Stimulated activated naive B cell treated with anti-CD40 and anti-IgM and Interleukin-4, amounts not matched to agents 10 μg/mL and 1 μg/mL and 100 μg/mL, for 72 hours (primary cell): Measurements from ENCODE around the gene MYO18B.

Experiments
- ATAC-seq, 2 donors: fragments of 150-1000 bp; cut with Tn5 transposase; replicated peaks; 2 replicates each; pipeline ENCODE4 v1.10.0; 2021; ENCODE audit warnings: moderate library complexity in 1 of 2
- DNase-seq: peaks from one replicate; pipeline ENCODE4 v3.0.0; 2021
- H3K27ac Mint-ChIP-seq: one replicate; pipeline ENCODE4 v1.8.0; 2022; ENCODE audit warnings: mild to moderate bottlenecking, mixed read lengths
- H3K27me3 Mint-ChIP-seq, 2 donors: one replicate each; pipeline ENCODE4 v1.8.0; 2022; ENCODE audit warnings: mixed read lengths in 2 of 2
- H3K36me3 Mint-ChIP-seq, 2 donors: one replicate each; pipeline ENCODE4 v1.8.0; 2022; ENCODE audit warnings: mixed read lengths in 2 of 2, mild to moderate bottlenecking in 1 of 2
- H3K4me1 Mint-ChIP-seq, 2 donors: one replicate each; pipeline ENCODE4 v1.8.0; 2022; ENCODE audit warnings: mixed read lengths in 2 of 2, mild to moderate bottlenecking in 1 of 2
- H3K4me3 Mint-ChIP-seq, 2 donors: one replicate each; pipeline ENCODE4 v1.8.0; 2022; ENCODE audit warnings: mild to moderate bottlenecking in 2 of 2, mixed read lengths in 2 of 2, moderate library complexity in 1 of 2
- H3K9me3 Mint-ChIP-seq, 2 donors: one replicate each; pipeline ENCODE4 v1.8.0; 2022; ENCODE audit warnings: mixed read lengths in 2 of 2, mild to moderate bottlenecking in 1 of 2

The MYO18B gene

GRCh38 chr22:25935266-25936058, 193.5 kb downstream of the MYO18B start:
- Mint-ChIP-seq H3K9me3 (peaks cover 9 to 11% of the 10 kb centered on the region in 2 donors), H3K4me1 (no peaks in the 10 kb centered on the region), H3K36me3 (no peaks in the 10 kb centered on the region), H3K27me3 (peaks cover 34 to 42% of the 10 kb centered on the region in 2 donors), H3K27ac (no peak overlapping the region), H3K4me3 (no peak overlapping the region)
- ATAC-seq: no peak
- no peak for DNase-seq

DNA sequence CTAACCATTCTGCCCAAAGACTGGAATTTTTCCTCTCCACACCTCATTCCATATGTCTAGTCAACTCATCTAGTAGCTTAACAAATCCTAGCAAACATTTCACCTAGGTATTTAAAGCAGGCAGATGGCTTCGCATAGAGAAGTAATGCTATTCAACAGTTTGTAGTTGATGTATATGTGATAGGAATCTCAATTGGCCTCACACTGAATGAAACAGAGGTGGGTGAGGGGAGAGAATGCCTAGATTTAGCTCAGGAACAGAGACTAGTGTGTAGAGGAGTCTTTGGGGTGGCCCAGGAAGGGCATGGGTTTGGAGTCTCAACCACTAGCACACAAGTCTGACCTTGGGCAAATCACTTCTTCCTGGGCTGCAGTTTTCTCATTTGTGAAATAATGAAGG, 196.2 kb downstream of the MYO18B start:
- Mint-ChIP-seq H3K9me3 (peaks cover 10 to 11% of the 10 kb centered on the region in 2 donors), H3K4me3 (no peak overlapping the region), H3K27ac (no peak overlapping the region), H3K27me3 (peaks cover 44 to 51% of the 10 kb centered on the region in 2 donors), H3K36me3 (no peaks in the 10 kb centered on the region), H3K4me1 (peaks cover 0 to 2% of the 10 kb centered on the region in 2 donors)
- no peak for DNase-seq
- no peak for ATAC-seq

DNA sequence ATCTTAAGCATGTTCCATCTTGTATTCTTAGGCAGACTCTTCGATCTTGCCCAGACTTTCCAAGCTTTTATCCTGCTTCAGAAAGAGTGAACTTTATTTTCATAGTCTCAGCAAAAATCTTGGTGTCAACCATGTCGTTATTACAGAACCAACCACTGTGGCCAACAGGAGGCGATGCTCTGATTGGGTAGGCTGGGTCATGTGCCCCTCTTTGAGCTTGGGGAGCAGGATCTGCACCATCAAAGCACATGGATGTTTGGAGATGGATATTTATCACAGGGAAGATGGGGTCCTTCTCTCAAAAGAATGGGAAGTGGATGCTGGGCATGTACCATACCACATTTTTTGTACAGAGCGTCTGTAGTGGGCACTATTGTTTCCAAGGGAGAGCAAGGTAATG, 197.4 kb downstream of the MYO18B start:
- Mint-ChIP-seq H3K27ac (no peak overlapping the region), H3K4me1 (peaks cover 0 to 3% of the 10 kb centered on the region in 2 donors), H3K27me3 (peaks cover 43 to 49% of the 10 kb centered on the region in 2 donors), H3K9me3 (peaks cover 6% of the 10 kb centered on the region in 2 donors), H3K36me3 (no peaks in the 10 kb centered on the region), H3K4me3 (no peak overlapping the region)
- no peak for DNase-seq
- no peak for ATAC-seq

DNA sequence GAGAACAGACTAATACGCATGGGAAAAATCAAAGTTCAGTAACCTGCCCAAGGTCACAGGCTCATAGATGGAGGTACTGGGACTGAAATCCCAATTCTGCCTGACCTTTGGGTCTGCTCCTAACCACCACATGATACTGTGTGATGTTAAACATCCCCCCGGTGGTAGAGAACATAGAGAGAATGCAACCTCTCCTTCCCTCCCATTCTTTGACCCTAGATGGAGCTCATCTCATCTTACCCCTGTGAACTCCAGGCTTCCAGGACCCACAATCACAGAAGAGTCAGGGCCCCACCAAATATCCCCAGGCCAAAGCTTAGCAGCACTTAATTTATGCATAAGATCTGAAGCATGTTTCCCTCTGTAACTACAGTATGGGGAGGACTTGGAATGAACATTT, 198.5 kb downstream of the MYO18B start:
- DNase-seq (no peak), ATAC-seq (no peak)
- Mint-ChIP-seq H3K9me3 (peaks cover 6% of the 10 kb centered on the region in 2 donors), H3K4me3 (no peak overlapping the region), H3K27ac (no peak overlapping the region), H3K36me3 (no peaks in the 10 kb centered on the region), H3K27me3 (peaks cover 36 to 40% of the 10 kb centered on the region in 2 donors), H3K4me1 (peaks cover 0 to 3% of the 10 kb centered on the region in 2 donors)

DNA sequence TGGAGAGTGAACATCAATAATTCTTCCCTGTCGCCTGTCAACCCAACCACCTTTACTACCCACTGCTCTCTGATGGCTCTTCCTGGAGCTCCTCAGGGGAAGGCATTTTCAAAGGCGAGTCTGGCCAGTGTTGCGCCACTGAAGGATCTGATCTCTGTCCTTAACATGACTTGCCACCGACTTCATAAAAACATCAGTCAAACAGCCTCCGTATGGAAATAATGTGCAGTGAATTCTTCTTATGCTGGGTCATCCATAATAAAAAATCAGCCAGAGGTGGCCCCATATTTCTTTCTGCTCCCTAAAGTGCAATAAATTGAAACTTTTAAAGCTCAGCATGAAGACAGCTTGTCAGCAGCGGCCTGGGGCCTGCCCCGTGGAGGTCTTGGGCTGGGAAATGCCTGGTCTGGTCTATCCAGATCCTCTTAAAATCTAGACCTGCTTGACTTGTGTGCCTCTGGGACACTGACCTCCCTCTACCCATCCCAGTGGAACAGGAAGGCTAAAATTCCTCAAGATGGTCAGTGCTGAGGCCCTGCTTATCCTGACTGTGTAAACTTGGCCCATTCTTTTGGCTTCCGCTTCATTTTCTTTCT, 199.5 kb downstream of the MYO18B start:
- Mint-ChIP-seq H3K36me3 (no peaks in the 10 kb centered on the region), H3K27ac (no peak overlapping the region), H3K4me3 (no peak overlapping the region), H3K4me1 (peaks cover 0 to 3% of the 10 kb centered on the region in 2 donors), H3K27me3 (peaks cover 30 to 33% of the 10 kb centered on the region in 2 donors), H3K9me3 (peaks cover 4 to 6% of the 10 kb centered on the region in 2 donors)
- DNase-seq: no peak
- no peak for ATAC-seq

GRCh38 chr22:25942115-25942855, 200.3 kb downstream of the MYO18B start:
- Mint-ChIP-seq H3K4me1 (peaks cover 0 to 3% of the 10 kb centered on the region in 2 donors), H3K27me3 (peaks cover 30 to 33% of the 10 kb centered on the region in 2 donors), H3K4me3 (no peak overlapping the region), H3K27ac (no peak overlapping the region), H3K9me3 (peaks cover 4 to 6% of the 10 kb centered on the region in 2 donors), H3K36me3 (no peaks in the 10 kb centered on the region)
- DNase-seq: no peak
- no peak for ATAC-seq

DNA sequence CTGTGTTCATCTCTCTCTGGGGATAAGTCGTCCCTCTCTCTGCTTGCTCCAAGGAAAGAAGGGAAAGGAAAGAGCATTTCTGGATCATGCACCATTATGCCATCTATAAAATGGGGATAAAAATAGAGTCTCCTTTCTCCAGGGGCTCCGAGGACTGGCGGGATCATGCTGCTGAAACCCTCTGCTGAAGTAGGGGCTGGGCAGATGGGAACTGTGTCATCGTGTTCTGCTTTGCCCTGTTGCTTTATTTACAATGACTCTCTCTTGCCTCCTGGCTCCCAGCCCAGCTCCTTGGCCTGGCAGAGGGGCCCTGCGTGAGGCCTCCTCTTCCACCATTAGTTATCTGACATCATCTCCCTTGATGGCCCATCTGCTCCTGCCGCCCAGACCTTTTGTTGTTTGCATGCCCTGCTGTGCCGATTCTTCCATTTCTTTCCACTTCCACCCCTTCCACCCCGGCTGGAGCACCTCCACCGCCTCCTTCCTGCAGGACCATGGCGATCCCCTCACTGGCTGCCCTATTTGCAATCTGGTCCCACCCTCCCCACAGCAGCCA, 200.9 kb downstream of the MYO18B start:
- peaks cover 0 to 3% of the 10 kb centered on the region in 2 donors for H3K4me1 Mint-ChIP-seq
- H3K9me3 Mint-ChIP-seq: peaks cover 4 to 7% of the 10 kb centered on the region in 2 donors
- ATAC-seq (no peak), DNase-seq (no peak)
- H3K36me3 Mint-ChIP-seq: no peaks in the 10 kb centered on the region
- no peak overlapping the region for H3K27ac Mint-ChIP-seq
- H3K27me3 Mint-ChIP-seq: peaks cover 28 to 32% of the 10 kb centered on the region in 2 donors
- H3K4me3 Mint-ChIP-seq: no peak overlapping the region

DNA sequence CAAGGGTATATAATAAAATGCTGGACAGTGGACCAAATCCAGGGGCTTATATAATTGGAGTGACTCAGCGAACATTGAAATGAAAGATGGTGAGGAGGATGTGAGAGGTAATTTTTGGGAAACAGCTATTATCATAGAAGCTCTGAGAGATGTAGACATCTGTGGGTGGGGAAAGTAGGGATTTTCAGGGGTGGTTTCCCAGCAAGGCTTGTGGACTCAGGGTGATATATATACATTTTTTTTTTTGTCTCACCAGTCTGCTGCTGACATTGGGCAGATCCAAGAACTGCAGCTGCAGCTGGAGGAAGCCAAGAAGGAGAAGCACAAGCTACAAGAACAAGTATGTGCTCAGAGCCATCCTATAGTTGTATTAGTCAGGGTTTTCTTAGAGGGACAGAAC, 208.1 kb downstream of the MYO18B start:
- ATAC-seq (peak; percentile 93 to 95), DNase-seq (peak; percentile 40)
- Mint-ChIP-seq H3K9me3 (peaks cover 0 to 4% of the 10 kb centered on the region in 2 donors), H3K4me3 (no peak overlapping the region), H3K4me1 (peaks cover 5 to 7% of the 10 kb centered on the region in 2 donors), H3K27ac (peak overlapping the region; percentile 10), H3K36me3 (no peaks in the 10 kb centered on the region), H3K27me3 (peaks cover 15% of the 10 kb centered on the region in 2 donors)

DNA sequence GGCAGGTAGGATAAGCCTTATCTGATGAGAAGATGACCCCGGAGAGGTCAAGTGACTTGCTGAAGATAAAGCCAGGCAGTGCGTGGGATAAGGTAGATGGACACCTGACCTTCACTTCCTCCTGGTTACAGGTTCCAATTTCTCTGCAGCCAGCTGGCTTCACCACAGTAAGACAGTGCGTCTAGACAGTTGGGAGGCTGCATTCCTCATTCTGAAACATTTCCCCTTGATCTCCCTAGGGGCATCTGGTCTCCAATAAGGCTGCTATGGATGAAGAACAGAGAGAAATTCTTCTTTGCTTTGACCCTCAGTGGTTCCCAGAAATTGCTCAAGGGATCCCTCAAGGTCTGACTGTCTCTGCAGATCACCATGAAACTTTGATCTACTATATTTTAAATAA, 211.3 kb downstream of the MYO18B start:
- H3K27ac Mint-ChIP-seq: no peak overlapping the region
- no peak overlapping the region for H3K4me3 Mint-ChIP-seq
- H3K27me3 Mint-ChIP-seq: peaks cover 10% of the 10 kb centered on the region in 2 donors
- H3K9me3 Mint-ChIP-seq: peaks cover 0 to under 1% of the 10 kb centered on the region in 2 donors
- H3K4me1 Mint-ChIP-seq: peaks cover 5 to 7% of the 10 kb centered on the region in 2 donors
- DNase-seq (no peak), ATAC-seq (no peak)
- no peaks in the 10 kb centered on the region for H3K36me3 Mint-ChIP-seq

- Mint-ChIP-seq H3K9me3 (no peaks in the 10 kb centered on the region), H3K27me3 (peaks cover 3 to 4% of the 10 kb centered on the region in 2 donors), H3K27ac (no peak overlapping the region), H3K4me3 (no peak overlapping the region), H3K36me3 (no peaks in the 10 kb centered on the region), H3K4me1 (peaks cover 5 to 7% of the 10 kb centered on the region in 2 donors)
- DNase-seq (no peak), ATAC-seq (no peak)
These were observed 211.9 kb downstream of the MYO18B start for GRCh38 chr22:25953919-25954318.

- Mint-ChIP-seq H3K4me1 (peaks cover under 1% of the 10 kb centered on the region in 2 donors), H3K9me3 (no peaks in the 10 kb centered on the region), H3K27ac (no peak overlapping the region), H3K27me3 (no peaks in the 10 kb centered on the region), H3K4me3 (no peak overlapping the region), H3K36me3 (no peaks in the 10 kb centered on the region)
- no peak for ATAC-seq
- no peak for DNase-seq
These were observed 213.3 kb downstream of the MYO18B start for GRCh38 chr22:25955323-25955722.

GRCh38 chr22:25956801-25957200, 214.8 kb downstream of the MYO18B start:
- H3K27ac Mint-ChIP-seq: no peak overlapping the region
- no peak for ATAC-seq
- no peak for DNase-seq
- no peaks in the 10 kb centered on the region for H3K27me3 Mint-ChIP-seq
- H3K4me3 Mint-ChIP-seq: no peak overlapping the region
- no peaks in the 10 kb centered on the region for H3K9me3 Mint-ChIP-seq
- no peaks in the 10 kb centered on the region for H3K36me3 Mint-ChIP-seq
- H3K4me1 Mint-ChIP-seq: peaks cover under 1 to 5% of the 10 kb centered on the region in 2 donors

DNA sequence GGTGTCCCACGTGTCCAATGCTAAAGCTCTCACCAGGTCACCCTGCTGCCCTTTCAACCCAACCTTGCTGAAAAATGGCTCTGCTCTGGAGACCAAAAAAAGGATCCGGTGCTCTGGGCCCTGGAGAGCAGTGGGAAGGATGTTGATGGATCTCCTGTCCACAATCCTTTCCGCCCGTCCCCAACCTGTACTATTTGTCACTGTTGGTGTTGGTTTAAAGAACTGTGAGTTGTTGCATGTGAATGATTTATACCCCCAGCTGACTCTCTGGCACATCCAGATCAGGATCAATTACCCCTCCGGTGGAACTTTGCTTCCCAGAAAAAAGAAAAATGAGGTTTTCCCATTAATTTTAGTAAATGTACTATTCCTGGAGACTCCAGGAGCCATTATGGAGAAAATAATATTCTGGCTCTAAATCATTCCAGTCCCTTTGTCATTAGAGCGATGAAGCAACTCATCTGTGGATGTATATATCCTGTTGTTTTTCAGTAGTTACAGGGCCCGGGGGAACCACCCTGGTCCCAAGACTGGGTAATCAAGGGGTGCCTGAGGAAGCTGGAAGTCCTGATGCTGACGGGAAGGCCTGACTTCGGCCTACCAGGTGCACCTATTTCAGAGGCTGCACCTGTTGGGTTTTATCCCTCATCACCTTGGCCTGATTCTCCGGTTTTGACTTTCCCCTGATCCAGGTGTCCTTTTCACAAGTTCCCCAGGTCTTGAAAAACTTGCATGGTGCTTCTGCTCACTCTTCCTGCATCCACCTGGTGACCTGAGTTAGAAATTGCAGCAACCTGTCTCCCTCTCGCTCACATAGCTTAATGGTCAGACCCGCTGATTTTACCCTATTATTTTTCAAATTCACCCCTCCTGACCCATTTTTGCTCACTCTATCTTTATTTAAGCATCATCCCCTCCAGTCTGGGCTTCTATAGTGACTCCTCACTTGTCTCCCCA, 218.1 kb downstream of the MYO18B start:
- DNase-seq (no peak), ATAC-seq (no peak)
- no peak overlapping the region for H3K4me3 Mint-ChIP-seq
- peaks cover 0 to 4% of the 10 kb centered on the region in 2 donors for H3K36me3 Mint-ChIP-seq
- peaks cover 5 to 11% of the 10 kb centered on the region in 2 donors for H3K9me3 Mint-ChIP-seq
- no peak overlapping the region for H3K27ac Mint-ChIP-seq
- H3K4me1 Mint-ChIP-seq: peaks cover 3 to 10% of the 10 kb centered on the region in 2 donors
- peaks cover 0 to 1% of the 10 kb centered on the region in 2 donors for H3K27me3 Mint-ChIP-seq
